ENCODE data around the gene ANO10.

DNA sequence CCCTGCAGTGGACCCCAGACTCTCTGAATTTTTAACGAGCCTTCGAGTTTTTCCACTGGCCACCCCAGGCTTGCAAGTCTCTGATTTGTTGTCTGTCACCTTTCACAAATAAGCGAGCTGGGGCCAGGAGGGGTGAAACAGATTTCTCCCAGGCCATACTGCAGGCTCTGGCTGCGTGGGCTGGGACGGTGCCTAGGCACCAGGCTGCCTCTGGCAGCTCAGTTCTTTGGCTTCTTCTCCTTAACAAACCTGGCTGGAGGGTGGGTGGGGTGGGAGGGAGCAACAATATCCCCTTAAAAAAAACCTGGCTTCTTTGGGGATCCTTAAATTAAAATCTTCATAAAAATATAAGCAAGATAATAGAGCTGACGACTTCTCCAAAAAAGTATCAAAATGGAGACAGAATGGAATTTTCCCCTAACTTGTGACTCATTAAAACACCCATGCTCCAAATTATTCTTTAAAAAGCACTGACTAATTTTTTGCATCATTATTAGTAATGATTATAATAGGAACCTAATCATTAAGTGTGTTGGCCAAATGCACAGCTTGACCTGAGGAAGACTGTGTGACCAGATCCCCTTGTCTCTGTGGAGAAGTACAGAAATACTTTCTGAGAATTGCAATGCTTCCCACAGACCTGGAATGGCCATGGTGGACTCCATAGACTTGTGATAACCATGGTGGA, 251.4 kb downstream of the ANO10 start:
- TF ChIP-seq, protein P1, sequence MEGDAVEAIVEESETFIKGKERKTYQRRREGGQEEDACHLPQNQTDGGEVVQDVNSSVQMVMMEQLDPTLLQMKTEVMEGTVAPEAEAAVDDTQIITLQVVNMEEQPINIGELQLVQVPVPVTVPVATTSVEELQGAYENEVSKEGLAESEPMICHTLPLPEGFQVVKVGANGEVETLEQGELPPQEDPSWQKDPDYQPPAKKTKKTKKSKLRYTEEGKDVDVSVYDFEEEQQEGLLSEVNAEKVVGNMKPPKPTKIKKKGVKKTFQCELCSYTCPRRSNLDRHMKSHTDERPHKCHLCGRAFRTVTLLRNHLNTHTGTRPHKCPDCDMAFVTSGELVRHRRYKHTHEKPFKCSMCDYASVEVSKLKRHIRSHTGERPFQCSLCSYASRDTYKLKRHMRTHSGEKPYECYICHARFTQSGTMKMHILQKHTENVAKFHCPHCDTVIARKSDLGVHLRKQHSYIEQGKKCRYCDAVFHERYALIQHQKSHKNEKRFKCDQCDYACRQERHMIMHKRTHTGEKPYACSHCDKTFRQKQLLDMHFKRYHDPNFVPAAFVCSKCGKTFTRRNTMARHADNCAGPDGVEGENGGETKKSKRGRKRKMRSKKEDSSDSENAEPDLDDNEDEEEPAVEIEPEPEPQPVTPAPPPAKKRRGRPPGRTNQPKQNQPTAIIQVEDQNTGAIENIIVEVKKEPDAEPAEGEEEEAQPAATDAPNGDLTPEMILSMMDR (IDR thresholded peaks at IDR 0.05), result no peak
- TF ChIP-seq POLR2AphosphoS5 (IDR thresholded peaks at IDR 0.05), result no peak
- no peak for TF ChIP-seq POLR2A (IDR thresholded peaks at IDR 0.05)
- no peak for TF ChIP-seq EP300 (IDR thresholded peaks at IDR 0.05; ENCODE audit: low read depth)
